Stimulated activated CD4-positive, alpha-beta T cell treated with anti-CD3 and anti-CD28 coated beads, TNF-alpha, amount 100 ng/mL, for 48 hours (primary cell): ENCODE data around the gene SRCAP.

ENCODE experiments used
- DNase-seq, 3 donors: peaks; one replicate each; pipeline ENCODE4 v3.0.0-alpha.2; 2020; ENCODE audit warnings: low read depth in 3 of 3

Gene SRCAP

GRCh38 chr16:30757316-30757715 lies 58.3 kb downstream of the SRCAP start:
- no peak for DNase-seq

GRCh38 chr16:30758988-30759491 lies 60.1 kb downstream of the SRCAP start:
- no peak for DNase-seq

- no peak for DNase-seq
Measured at GRCh38 chr16:30760001-30760559, 61.1 kb downstream of the SRCAP start.

- no peak for DNase-seq
Measured at GRCh38 chr16:30760577-30761426, 61.8 kb downstream of the SRCAP start.

GRCh38 chr16:30761427-30761927 lies 62.5 kb downstream of the SRCAP start:
- peak in 1 of 3 donors; percentile 31 for DNase-seq

GRCh38 chr16:30761928-30762902 lies 63.2 kb downstream of the SRCAP start, which contains the start of the genes CFAP119 and RNF40:
Gene CFAP119, minus strand, starts transcription at chr16:30762062. Its CDS starts 314 bp downstream, at chr16:30761748.
Gene RNF40, plus strand, starts transcription at chr16:30762322. Its CDS starts 224 bp downstream, at chr16:30762546.
- DNase-seq, result peak; percentile 82 to 87 (median 86)

- DNase-seq, result no peak
Measured at GRCh38 chr16:30762991-30763725, 64.2 kb downstream of the SRCAP start.

- no peak for DNase-seq
Measured at GRCh38 chr16:30764086-30764485, 65.1 kb downstream of the SRCAP start.

- no peak for DNase-seq
Measured at GRCh38 chr16:30764816-30765465, 66.0 kb downstream of the SRCAP start.

- no peak for DNase-seq
Measured at GRCh38 chr16:30766206-30766932, 67.4 kb downstream of the SRCAP start.

- DNase-seq, result no peak
Measured at GRCh38 chr16:30766933-30767284, 67.9 kb downstream of the SRCAP start.

GRCh38 chr16:30767767-30768465 lies 68.9 kb downstream of the SRCAP start:
- no peak for DNase-seq

- no peak for DNase-seq
Measured at GRCh38 chr16:30768583-30769181, 69.7 kb downstream of the SRCAP start.

- DNase-seq, result no peak
Measured at GRCh38 chr16:30769379-30770089, 70.6 kb downstream of the SRCAP start.

- DNase-seq, result no peak
Measured at GRCh38 chr16:30771726-30772125, 72.8 kb downstream of the SRCAP start.

GRCh38 chr16:30773826-30774225 lies 74.9 kb downstream of the SRCAP start:
- DNase-seq, result no peak

GRCh38 chr16:30774367-30775130 lies 75.6 kb downstream of the SRCAP start:
- no peak for DNase-seq

GRCh38 chr16:30775131-30775391 lies 76.1 kb downstream of the SRCAP start:
- no peak for DNase-seq
